Dermis blood vessel endothelial cell (primary cell): ENCODE data around the gene ALDOA. TPM values are rescaled to one million over a fixed set of nuclear protein-coding genes. Genes with fewer than 3 reads are reported as not detected.
"Not testable (repeated sequence)": the region's sequence is repeated elsewhere in the genome, so short reads cannot be mapped to it uniquely, and the experiment has no call there.

Experiments
- DNase-seq: peaks from one replicate; pipeline ENCODE4 v3.0.0; 2010
- total RNA-seq: library from RNA; depleted of rRNA; stranded (reverse); fragments of >200 nt; gene quantifications from 2 replicates; pipeline ENCODE4 v1.2.3, GENCODE V29; 2014

The ALDOA gene
- total RNA-seq: 286 and 586 TPM in 2 replicates

- peak; percentile 99 for DNase-seq
Observed at GRCh38 chr16:30065102-30065942, at the start of gene ALDOA. Gene ALDOA (plus strand): TSS chr16:30065760. CDS start chr16:30066898, 1,138 bp downstream.

GRCh38 chr16:30016555-30017276 is 48.8 kb upstream of the ALDOA start:
- DNase-seq: no peak

GRCh38 chr16:30017277-30017656 is 48.3 kb upstream of the ALDOA start:
- no peak for DNase-seq

- not testable (repeated sequence) for DNase-seq
Observed at GRCh38 chr16:30017937-30018336, 47.6 kb upstream of the ALDOA start.

GRCh38 chr16:30018731-30019158 is 46.8 kb upstream of the ALDOA start:
- no peak for DNase-seq

GRCh38 chr16:30022887-30023286 is 42.7 kb upstream of the ALDOA start, which contains the start of gene C16orf92:
Gene C16orf92 (plus strand): TSS chr16:30023198. CDS start chr16:30023341, 143 bp downstream.
- DNase-seq: no peak

GRCh38 chr16:30023586-30023985 is 42.0 kb upstream of the ALDOA start:
- no peak for DNase-seq

GRCh38 chr16:30024451-30024850 is 41.1 kb upstream of the ALDOA start:
- DNase-seq: no peak

GRCh38 chr16:30025156-30025555 is 40.4 kb upstream of the ALDOA start:
- DNase-seq: no peak

GRCh38 chr16:30025574-30025973 is 40.0 kb upstream of the ALDOA start:
- no peak for DNase-seq

- DNase-seq: no peak
Observed at GRCh38 chr16:30026449-30026848, 39.1 kb upstream of the ALDOA start.

GRCh38 chr16:30027588-30028437 is 37.7 kb upstream of the ALDOA start:
- DNase-seq: no peak

- DNase-seq: peak; percentile 24
Observed at GRCh38 chr16:30028438-30029076, 37.0 kb upstream of the ALDOA start.

- no peak for DNase-seq
Observed at GRCh38 chr16:30030011-30030685, 35.4 kb upstream of the ALDOA start.

- DNase-seq: no peak
Observed at GRCh38 chr16:30030841-30031413, 34.6 kb upstream of the ALDOA start, which contains the start of gene TLCD3B. Gene TLCD3B (minus strand): TSS chr16:30031271. CDS start chr16:30030527, 744 bp downstream.

GRCh38 chr16:30031477-30031918 is 34.1 kb upstream of the ALDOA start:
- DNase-seq: no peak

GRCh38 chr16:30032083-30032819 is 33.3 kb upstream of the ALDOA start:
- DNase-seq: peak; percentile 81

GRCh38 chr16:30033270-30033669 is 32.3 kb upstream of the ALDOA start:
- DNase-seq: no peak

- DNase-seq: no peak
Observed at GRCh38 chr16:30040221-30040620, 25.3 kb upstream of the ALDOA start.

GRCh38 chr16:30040690-30041089 is 24.9 kb upstream of the ALDOA start:
- not testable (repeated sequence) for DNase-seq
